Measurements from ENCODE around the gene ZSCAN30. TPM values are rescaled to one million over a fixed set of nuclear protein-coding genes. Genes with fewer than 3 reads are reported as not detected.

Gene ZSCAN30
- total and polyA plus RNA-seq, 10 of the 15 experiments (the other 5 are each of a cell fraction or from before 2014, with no cell fraction given), result 2.7 to 15.7 (median 11.2) TPM

- TF ChIP-seq RCOR1 (conservative IDR thresholded peaks at IDR 0.05; ENCODE audit: low read depth, low read length) (0 out of 2 replicates have a peak, but pooled peaks have one; percentile 26), SPI1 (IDR thresholded peaks at IDR 0.05; ENCODE audit: borderline replicate concordance, insufficient read depth, low read depth, low read length) (no peak), SUZ12 (IDR thresholded peaks at IDR 0.05; ENCODE audit: unreplicated experiment) (no peak), STAT3 (IDR thresholded peaks at IDR 0.05; ENCODE audit: low read depth, low read length) (peak; percentile 4; the same call in 1 of the 2 replicates), TARDBP (IDR thresholded peaks at IDR 0.05; ENCODE audit: borderline replicate concordance) (0 out of 2 replicates have a peak, but pooled peaks have one; percentile 78), PML (IDR thresholded peaks at IDR 0.05; ENCODE audit: low read length) (peak; percentile 88), SMC3 (IDR thresholded peaks at IDR 0.05; ENCODE audit: borderline replicate concordance, low read length) (0 out of 2 replicates have a peak, but pooled peaks have one; percentile 7), CBX3 (IDR thresholded peaks at IDR 0.05; ENCODE audit: borderline replicate concordance, low read depth) (no peak), NKRF (conservative IDR thresholded peaks at IDR 0.05) (peak; percentile 62), MTA3 (IDR thresholded peaks at IDR 0.05; ENCODE audit: borderline replicate concordance, low read length) (no peak), MXI1 (IDR thresholded peaks at IDR 0.05; ENCODE audit: low read depth, low read length) (peak; percentile 62; the same call in 1 of the 2 replicates), HDAC6 (IDR thresholded peaks at IDR 0.05; ENCODE audit: unreplicated experiment) (no peak), EZH2 (IDR thresholded peaks at IDR 0.05; ENCODE audit: borderline replicate concordance, control insufficient read depth, low read depth, low read length) (no peak), PAX5 (IDR thresholded peaks at IDR 0.05; ENCODE audit: borderline replicate concordance, low read depth, low read length) (peak; percentile 36; the same call in 1 of the 2 replicates), LARP7 (IDR thresholded peaks at IDR 0.05) (no peak), SP1 (IDR thresholded peaks at IDR 0.05; ENCODE audit: low read depth, low read length) (peak; percentile 58)
- TF ChIP-seq, protein P1, sequence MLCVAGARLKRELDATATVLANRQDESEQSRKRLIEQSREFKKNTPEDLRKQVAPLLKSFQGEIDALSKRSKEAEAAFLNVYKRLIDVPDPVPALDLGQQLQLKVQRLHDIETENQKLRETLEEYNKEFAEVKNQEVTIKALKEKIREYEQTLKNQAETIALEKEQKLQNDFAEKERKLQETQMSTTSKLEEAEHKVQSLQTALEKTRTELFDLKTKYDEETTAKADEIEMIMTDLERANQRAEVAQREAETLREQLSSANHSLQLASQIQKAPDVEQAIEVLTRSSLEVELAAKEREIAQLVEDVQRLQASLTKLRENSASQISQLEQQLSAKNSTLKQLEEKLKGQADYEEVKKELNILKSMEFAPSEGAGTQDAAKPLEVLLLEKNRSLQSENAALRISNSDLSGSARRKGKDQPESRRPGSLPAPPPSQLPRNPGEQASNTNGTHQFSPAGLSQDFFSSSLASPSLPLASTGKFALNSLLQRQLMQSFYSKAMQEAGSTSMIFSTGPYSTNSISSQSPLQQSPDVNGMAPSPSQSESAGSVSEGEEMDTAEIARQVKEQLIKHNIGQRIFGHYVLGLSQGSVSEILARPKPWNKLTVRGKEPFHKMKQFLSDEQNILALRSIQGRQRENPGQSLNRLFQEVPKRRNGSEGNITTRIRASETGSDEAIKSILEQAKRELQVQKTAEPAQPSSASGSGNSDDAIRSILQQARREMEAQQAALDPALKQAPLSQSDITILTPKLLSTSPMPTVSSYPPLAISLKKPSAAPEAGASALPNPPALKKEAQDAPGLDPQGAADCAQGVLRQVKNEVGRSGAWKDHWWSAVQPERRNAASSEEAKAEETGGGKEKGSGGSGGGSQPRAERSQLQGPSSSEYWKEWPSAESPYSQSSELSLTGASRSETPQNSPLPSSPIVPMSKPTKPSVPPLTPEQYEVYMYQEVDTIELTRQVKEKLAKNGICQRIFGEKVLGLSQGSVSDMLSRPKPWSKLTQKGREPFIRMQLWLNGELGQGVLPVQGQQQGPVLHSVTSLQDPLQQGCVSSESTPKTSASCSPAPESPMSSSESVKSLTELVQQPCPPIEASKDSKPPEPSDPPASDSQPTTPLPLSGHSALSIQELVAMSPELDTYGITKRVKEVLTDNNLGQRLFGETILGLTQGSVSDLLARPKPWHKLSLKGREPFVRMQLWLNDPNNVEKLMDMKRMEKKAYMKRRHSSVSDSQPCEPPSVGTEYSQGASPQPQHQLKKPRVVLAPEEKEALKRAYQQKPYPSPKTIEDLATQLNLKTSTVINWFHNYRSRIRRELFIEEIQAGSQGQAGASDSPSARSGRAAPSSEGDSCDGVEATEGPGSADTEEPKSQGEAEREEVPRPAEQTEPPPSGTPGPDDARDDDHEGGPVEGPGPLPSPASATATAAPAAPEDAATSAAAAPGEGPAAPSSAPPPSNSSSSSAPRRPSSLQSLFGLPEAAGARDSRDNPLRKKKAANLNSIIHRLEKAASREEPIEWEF (IDR thresholded peaks at IDR 0.05; ENCODE audit: insufficient replicate concordance, low read depth, low read length), result no peak
- TF ChIP-seq, protein P2, sequence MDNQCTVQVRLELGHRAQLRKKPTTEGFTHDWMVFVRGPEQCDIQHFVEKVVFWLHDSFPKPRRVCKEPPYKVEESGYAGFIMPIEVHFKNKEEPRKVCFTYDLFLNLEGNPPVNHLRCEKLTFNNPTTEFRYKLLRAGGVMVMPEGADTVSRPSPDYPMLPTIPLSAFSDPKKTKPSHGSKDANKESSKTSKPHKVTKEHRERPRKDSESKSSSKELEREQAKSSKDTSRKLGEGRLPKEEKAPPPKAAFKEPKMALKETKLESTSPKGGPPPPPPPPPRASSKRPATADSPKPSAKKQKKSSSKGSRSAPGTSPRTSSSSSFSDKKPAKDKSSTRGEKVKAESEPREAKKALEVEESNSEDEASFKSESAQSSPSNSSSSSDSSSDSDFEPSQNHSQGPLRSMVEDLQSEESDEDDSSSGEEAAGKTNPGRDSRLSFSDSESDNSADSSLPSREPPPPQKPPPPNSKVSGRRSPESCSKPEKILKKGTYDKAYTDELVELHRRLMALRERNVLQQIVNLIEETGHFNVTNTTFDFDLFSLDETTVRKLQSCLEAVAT (IDR thresholded peaks at IDR 0.05), result peak; percentile 100
- TF ChIP-seq, protein P3, sequence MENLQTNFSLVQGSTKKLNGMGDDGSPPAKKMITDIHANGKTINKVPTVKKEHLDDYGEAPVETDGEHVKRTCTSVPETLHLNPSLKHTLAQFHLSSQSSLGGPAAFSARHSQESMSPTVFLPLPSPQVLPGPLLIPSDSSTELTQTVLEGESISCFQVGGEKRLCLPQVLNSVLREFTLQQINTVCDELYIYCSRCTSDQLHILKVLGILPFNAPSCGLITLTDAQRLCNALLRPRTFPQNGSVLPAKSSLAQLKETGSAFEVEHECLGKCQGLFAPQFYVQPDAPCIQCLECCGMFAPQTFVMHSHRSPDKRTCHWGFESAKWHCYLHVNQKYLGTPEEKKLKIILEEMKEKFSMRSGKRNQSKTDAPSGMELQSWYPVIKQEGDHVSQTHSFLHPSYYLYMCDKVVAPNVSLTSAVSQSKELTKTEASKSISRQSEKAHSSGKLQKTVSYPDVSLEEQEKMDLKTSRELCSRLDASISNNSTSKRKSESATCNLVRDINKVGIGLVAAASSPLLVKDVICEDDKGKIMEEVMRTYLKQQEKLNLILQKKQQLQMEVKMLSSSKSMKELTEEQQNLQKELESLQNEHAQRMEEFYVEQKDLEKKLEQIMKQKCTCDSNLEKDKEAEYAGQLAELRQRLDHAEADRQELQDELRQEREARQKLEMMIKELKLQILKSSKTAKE (IDR thresholded peaks at IDR 0.05; ENCODE audit: low read depth, poor library complexity, severe bottlenecking), result no peak
Measured at GRCh38 chr18:35290094-35290735, at the start of gene ZSCAN30 (continued).

Data from GM12878 (cell line).